HepG2 (cell line): ENCODE data around the gene LSM10. TPM values are rescaled to one million over a fixed set of nuclear protein-coding genes. Genes with fewer than 3 reads are reported as not detected.

Experiments
- CEBPB ChIP-seq: IDR thresholded peaks from 2 replicates; pipeline ENCODE4 v1.6.1; 2011; ENCODE audit warnings: low read depth, low read length, improper control_type of control experiment, borderline replicate concordance
- FIP1L1 ChIP-seq: fragments of 200-400 bp; formaldehyde crosslinking; IDR thresholded peaks from 2 replicates; pipeline ENCODE4 v1.6.1; 2018; ENCODE audit warnings: low read depth, mild to moderate bottlenecking, low read length, moderate library complexity, borderline replicate concordance; ENCODE audit not compliant: insufficient read depth
- MBD4 ChIP-seq: IDR thresholded peaks from 2 replicates; pipeline ENCODE4 v1.6.1; 2012; ENCODE audit warnings: low read length, inconsistent platforms, borderline replicate concordance
- MIXL1 ChIP-seq: IDR thresholded peaks from 2 replicates; pipeline ENCODE4 v1.6.1; 2016
- NFYB ChIP-seq: sonication (generic); formaldehyde crosslinking; IDR thresholded peaks from 2 replicates; pipeline ENCODE4 v1.4.0; 2020; ENCODE audit warnings: missing genetic modification reagents
- PAF1 ChIP-seq: IDR thresholded peaks from 2 replicates; pipeline ENCODE4 v1.6.1; 2016; ENCODE audit warnings: missing genetic modification reagents, missing compliant biosample characterization
- RCOR2 ChIP-seq: IDR thresholded peaks from 2 replicates; pipeline ENCODE4 v1.6.1; 2016; ENCODE audit warnings: missing biosample characterization, missing genetic modification reagents
- SALL1 ChIP-seq: sonication (generic); formaldehyde crosslinking; IDR thresholded peaks from 2 replicates; pipeline ENCODE4 v1.8.0; 2022; ENCODE audit warnings: mild to moderate bottlenecking, missing genetic modification reagents
- SYNCRIP ChIP-seq: fragments of 200-400 bp; formaldehyde crosslinking; IDR thresholded peaks from 2 replicates; pipeline ENCODE4 v1.6.1; 2018; ENCODE audit warnings: mild to moderate bottlenecking, low read depth, low read length; ENCODE audit not compliant: insufficient read depth
- TBX2 ChIP-seq: sonication (generic); formaldehyde crosslinking; IDR thresholded peaks from 2 replicates; pipeline ENCODE4 v1.5.0; 2020; ENCODE audit warnings: missing genetic modification reagents, mild to moderate bottlenecking, borderline replicate concordance
- U2AF1 ChIP-seq: fragments of 200-400 bp; formaldehyde crosslinking; optimal IDR thresholded peaks from 2 replicates; pipeline ENCODE3; 2017; ENCODE audit warnings: mild to moderate bottlenecking, low read depth, low read length
- ZBTB21 ChIP-seq: sonication (generic); formaldehyde crosslinking; IDR thresholded peaks from 2 replicates; pipeline ENCODE4 v1.4.0; 2020; ENCODE audit warnings: missing genetic modification reagents
- ZKSCAN1 ChIP-seq: fragments of 150-350 bp; IDR thresholded peaks from 2 replicates; pipeline ENCODE4 v1.6.1; 2014; ENCODE audit warnings: low read length
- ZNF136 ChIP-seq: sonication (generic); formaldehyde crosslinking; IDR thresholded peaks from 2 replicates; pipeline ENCODE4 v1.8.1; 2022; ENCODE audit warnings: low read depth, mild to moderate bottlenecking, moderate library complexity, missing genetic modification reagents
- ZNF251 ChIP-seq: sonication (generic); formaldehyde crosslinking; IDR thresholded peaks from 2 replicates; pipeline ENCODE4 v1.9.0; 2021; ENCODE audit warnings: mild to moderate bottlenecking, missing genetic modification reagents
- ZNF331 ChIP-seq: sonication (generic); formaldehyde crosslinking; IDR thresholded peaks from 2 replicates; pipeline ENCODE4 v1.4.0; 2020; ENCODE audit warnings: missing genetic modification reagents
- ZNF337 ChIP-seq: sonication (generic); formaldehyde crosslinking; IDR thresholded peaks from 2 replicates; pipeline ENCODE4 v1.5.1; 2020; ENCODE audit warnings: missing genetic modification reagents, low read depth, mild to moderate bottlenecking, borderline replicate concordance
- ZNF652 ChIP-seq: IDR thresholded peaks from 2 replicates; pipeline ENCODE4 v1.6.1; 2016; ENCODE audit warnings: low read depth, borderline replicate concordance
- ZNF747 ChIP-seq: sonication (generic); formaldehyde crosslinking; IDR thresholded peaks from 2 replicates; pipeline ENCODE4 v1.8.1; 2023; ENCODE audit warnings: missing genetic modification reagents, mild to moderate bottlenecking, borderline replicate concordance
- ZNF792 ChIP-seq: IDR thresholded peaks from 2 replicates; pipeline ENCODE4 v1.6.1; 2016
- polyA plus RNA-seq, 8 experiments: library from polyadenylated mRNA; depleted of rRNA in 3 of 8; stranded (reverse) in 7 of 8; unstranded in 1 of 8; fragments of >200 nt; fragmentation: Illumina TruSeq in 4 of 8; extraction: Trizol in 4 of 8; gene quantifications; 2 replicates each; pipeline versions ENCODE4 v1.2.1 to v1.2.3, GENCODE V29; 2011 to 2016; ENCODE audit warnings: low read depth in 4 of 8, missing spikeins in 1 of 8, mixed read lengths in 1 of 8; ENCODE audit not compliant: insufficient read depth in 1 of 8
- total RNA-seq, 5 experiments: library from RNA; depleted of rRNA; stranded (reverse); fragments of >200 nt; fragmentation: Illumina TruSeq; extraction: Trizol; gene quantifications; 2 replicates each; pipeline ENCODE4 v1.2.3, GENCODE V29; 2016; ENCODE audit warnings: low read depth in 1 of 5
- TF ChIP-seq, protein P1 (sequence below): conservative IDR thresholded peaks from 2 replicates; pipeline ENCODE4 v1.6.1; 2018; ENCODE audit warnings: missing genetic modification reagents
- TF ChIP-seq, protein P2 (sequence below): sonication (generic); formaldehyde crosslinking; IDR thresholded peaks from 2 replicates; pipeline ENCODE4 v1.4.0; 2020; ENCODE audit warnings: missing genetic modification reagents
- TF ChIP-seq, protein P3 (sequence below): fragments of 450-650 bp; IDR thresholded peaks from 2 replicates; pipeline ENCODE4 v1.6.1; 2017
- TF ChIP-seq, protein P4 (sequence below): sonication (generic); formaldehyde crosslinking; IDR thresholded peaks from 2 replicates; pipeline ENCODE4 v1.8.0; 2022; ENCODE audit warnings: mild to moderate bottlenecking, missing genetic modification reagents, borderline replicate concordance

LSM10 gene
- total and polyA plus RNA-seq, 2 of the 13 experiments (the other 11 are each of a cell fraction or from before 2014, with no cell fraction given) = 14.0 to 52.0 TPM

DNA sequence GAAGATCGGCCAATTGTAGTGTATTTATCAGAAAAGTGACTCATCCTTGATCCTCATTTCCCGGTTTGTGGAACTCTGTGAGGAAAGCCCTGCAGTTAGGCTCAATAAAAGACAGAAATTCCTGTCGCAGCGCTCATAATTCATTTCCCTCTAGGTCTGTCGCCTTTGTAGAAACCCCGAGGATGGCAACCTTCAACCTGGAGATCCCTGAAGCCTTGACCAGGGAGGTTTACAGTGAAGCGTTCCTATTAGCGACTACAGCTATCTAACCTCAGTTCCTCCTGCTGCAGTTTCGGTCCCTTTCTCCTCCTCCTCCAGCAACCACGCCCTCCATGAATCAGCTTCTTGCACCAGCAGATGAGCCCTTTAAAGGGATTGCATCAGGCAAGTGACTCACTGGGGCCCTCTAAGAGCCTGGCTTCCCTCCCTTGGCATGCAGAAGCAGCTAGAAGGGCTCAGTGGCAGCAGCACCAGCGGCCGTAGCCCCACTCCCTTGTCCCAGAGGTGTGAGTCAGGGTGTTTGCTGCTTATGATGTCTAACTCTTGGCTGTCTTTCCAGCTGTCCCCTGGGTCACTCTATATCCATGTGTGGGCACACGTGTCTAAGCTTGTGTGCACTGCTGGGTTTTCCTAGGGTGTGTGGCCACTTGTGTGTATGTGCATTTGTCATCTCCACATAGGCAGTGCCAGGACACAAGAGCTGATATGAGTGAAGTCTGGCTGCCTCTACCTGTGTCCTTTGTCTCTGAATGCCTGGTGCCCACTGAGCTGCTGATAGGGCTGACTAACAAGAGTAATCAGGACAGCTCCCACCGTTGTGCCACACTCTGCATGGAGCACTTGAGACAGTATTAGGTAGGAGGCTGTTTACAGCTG lies 11.2 kb downstream of the LSM10 start (continued):
- TF ChIP-seq, protein P1, sequence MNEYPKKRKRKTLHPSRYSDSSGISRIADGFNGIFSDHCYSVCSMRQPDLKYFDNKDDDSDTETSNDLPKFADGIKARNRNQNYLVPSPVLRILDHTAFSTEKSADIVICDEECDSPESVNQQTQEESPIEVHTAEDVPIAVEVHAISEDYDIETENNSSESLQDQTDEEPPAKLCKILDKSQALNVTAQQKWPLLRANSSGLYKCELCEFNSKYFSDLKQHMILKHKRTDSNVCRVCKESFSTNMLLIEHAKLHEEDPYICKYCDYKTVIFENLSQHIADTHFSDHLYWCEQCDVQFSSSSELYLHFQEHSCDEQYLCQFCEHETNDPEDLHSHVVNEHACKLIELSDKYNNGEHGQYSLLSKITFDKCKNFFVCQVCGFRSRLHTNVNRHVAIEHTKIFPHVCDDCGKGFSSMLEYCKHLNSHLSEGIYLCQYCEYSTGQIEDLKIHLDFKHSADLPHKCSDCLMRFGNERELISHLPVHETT (CRISPR knock-in tag) = no peak
- TF ChIP-seq, protein P2, sequence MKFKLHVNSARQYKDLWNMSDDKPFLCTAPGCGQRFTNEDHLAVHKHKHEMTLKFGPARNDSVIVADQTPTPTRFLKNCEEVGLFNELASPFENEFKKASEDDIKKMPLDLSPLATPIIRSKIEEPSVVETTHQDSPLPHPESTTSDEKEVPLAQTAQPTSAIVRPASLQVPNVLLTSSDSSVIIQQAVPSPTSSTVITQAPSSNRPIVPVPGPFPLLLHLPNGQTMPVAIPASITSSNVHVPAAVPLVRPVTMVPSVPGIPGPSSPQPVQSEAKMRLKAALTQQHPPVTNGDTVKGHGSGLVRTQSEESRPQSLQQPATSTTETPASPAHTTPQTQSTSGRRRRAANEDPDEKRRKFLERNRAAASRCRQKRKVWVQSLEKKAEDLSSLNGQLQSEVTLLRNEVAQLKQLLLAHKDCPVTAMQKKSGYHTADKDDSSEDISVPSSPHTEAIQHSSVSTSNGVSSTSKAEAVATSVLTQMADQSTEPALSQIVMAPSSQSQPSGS (CRISPR knock-in tag) = 0 out of 2 replicates have a peak, but pooled peaks have one; percentile 19
- 0 out of 2 replicates have a peak, but pooled peaks have one; percentile 10 for TF ChIP-seq ZNF331 (CRISPR knock-in tag)
- no peak for TF ChIP-seq ZKSCAN1
- no peak for TF ChIP-seq ZBTB21 (CRISPR knock-in tag)
- TF ChIP-seq, protein P3, sequence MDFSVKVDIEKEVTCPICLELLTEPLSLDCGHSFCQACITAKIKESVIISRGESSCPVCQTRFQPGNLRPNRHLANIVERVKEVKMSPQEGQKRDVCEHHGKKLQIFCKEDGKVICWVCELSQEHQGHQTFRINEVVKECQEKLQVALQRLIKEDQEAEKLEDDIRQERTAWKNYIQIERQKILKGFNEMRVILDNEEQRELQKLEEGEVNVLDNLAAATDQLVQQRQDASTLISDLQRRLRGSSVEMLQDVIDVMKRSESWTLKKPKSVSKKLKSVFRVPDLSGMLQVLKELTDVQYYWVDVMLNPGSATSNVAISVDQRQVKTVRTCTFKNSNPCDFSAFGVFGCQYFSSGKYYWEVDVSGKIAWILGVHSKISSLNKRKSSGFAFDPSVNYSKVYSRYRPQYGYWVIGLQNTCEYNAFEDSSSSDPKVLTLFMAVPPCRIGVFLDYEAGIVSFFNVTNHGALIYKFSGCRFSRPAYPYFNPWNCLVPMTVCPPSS = no peak
- TF ChIP-seq MBD4 = no peak
- TF ChIP-seq ZNF652 (CRISPR knock-in tag) = no peak
- TF ChIP-seq, protein P4, sequence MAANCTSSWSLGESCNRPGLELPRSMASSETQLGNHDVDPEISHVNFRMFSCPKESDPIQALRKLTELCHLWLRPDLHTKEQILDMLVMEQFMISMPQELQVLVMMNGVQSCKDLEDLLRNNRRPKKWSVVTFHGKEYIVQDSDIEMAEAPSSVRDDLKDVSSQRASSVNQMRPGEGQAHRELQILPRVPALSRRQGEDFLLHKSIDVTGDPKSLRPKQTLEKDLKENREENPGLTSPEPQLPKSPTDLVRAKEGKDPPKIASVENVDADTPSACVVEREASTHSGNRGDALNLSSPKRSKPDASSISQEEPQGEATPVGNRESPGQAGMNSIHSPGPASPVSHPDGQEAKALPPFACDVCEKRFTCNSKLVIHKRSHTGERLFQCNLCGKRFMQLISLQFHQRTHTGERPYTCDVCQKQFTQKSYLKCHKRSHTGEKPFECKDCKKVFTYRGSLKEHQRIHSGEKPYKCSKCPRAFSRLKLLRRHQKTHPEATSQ (CRISPR knock-in tag) = 0 out of 2 replicates have a peak, but pooled peaks have one; percentile 39
- TF ChIP-seq SYNCRIP = no peak
- TF ChIP-seq SALL1 (CRISPR knock-in tag) = peak; percentile 75
- no peak for TF ChIP-seq ZNF337 (CRISPR knock-in tag)
- no peak for TF ChIP-seq ZNF251 (CRISPR knock-in tag)
- TF ChIP-seq NFYB (CRISPR knock-in tag) = no peak
- TF ChIP-seq CEBPB = peak; percentile 97
- no peak for TF ChIP-seq ZNF136 (CRISPR knock-in tag)
- no peak for TF ChIP-seq U2AF1
- TF ChIP-seq ZNF747 (CRISPR knock-in tag) = no peak
- 0 out of 2 replicates have a peak, but pooled peaks have one; percentile 0 for TF ChIP-seq MIXL1
- TF ChIP-seq PAF1 = peak; percentile 57; the same call in 1 of the 2 replicates
- TF ChIP-seq TBX2 (CRISPR knock-in tag) = peak; percentile 62
- peak; percentile 66; the same call in 1 of the 2 replicates for TF ChIP-seq RCOR2
- TF ChIP-seq ZNF792 (CRISPR knock-in tag) = no peak
- no peak for TF ChIP-seq FIP1L1
